K562 (cell line): ENCODE data around the gene TOMM5. TPM values are rescaled to one million over a fixed set of nuclear protein-coding genes. Genes with fewer than 3 reads are reported as not detected.

Experiments used
- ATAC-seq: fragments of 200-7000 bp; cut with Tn5 transposase; 3 replicates; pipeline ENCODE4 v1.9.1; 2020; ENCODE audit warnings: moderate library complexity
- BruUV-seq: library from RNA; stranded (reverse); fragments of 400-500 nt; replicated peaks from 2 replicates; lab custom pipeline; 2021; lab: Mats Ljungman, UMichigan
- CTCF ChIA-PET: fragments of 300-600 bp; formaldehyde crosslinking; extraction: SDS; loops from one replicate; lab custom pipeline; 2021; ENCODE audit warnings: low intra/inter-chr PET ratio; lab: Yijun Ruan, JAX
- POLR2A ChIA-PET: fragments of 300-600, 350-650 bp; sonication (Branson Sonifier 250); formaldehyde crosslinking; extraction: SDS; loops from one replicate; lab custom pipeline; 2021; ENCODE audit warnings: antibody characterized with exemption, inconsistent platforms; lab: Yijun Ruan, JAX
- DNase-seq, 4 experiments: peaks; one replicate each; pipeline versions ENCODE4 v3.0.0 to v3.0.0-alpha.2; 2011 to 2018; ENCODE audit warnings: low spot score in 3 of 4, mixed read lengths in 3 of 4; ENCODE audit errors: extremely low read depth in 1 of 4
- FAIRE-seq: peaks from 2 replicates; lab custom pipeline; 2011; peaks lifted over from hg19 to GRCh38; lab: Jason Lieb, UNC
- H2AFZ ChIP-seq: 2 replicates; pipeline ENCODE4 v1.6.0; 2011; ENCODE audit warnings: low read depth, low read length, control low read depth, inconsistent platforms
- H3K27ac ChIP-seq: fragments of 200-600 bp; 3 replicates; pipeline ENCODE4 v1.8.0; 2011; ENCODE audit warnings: low read depth, mild to moderate bottlenecking, control low read depth, inconsistent platforms, low read length, moderate library complexity, mixed read lengths; ENCODE audit errors: extremely low read depth
- H3K27me3 ChIP-seq, 2 experiments: fragments of 300-600 bp in 1 of 2; 2 replicates in 1 of 2; 3 replicates in 1 of 2; pipeline versions ENCODE4 v1.6.0 to v1.8.0; 2011; ENCODE audit warnings: inconsistent platforms in 2 of 2, low read length in 2 of 2, mild to moderate bottlenecking in 1 of 2, mixed read lengths in 1 of 2, moderate library complexity in 1 of 2; ENCODE audit not compliant: control insufficient read depth in 2 of 2, insufficient read depth in 2 of 2
- H3K36me3 ChIP-seq: fragments of 300-600 bp; 3 replicates; pipeline ENCODE4 v1.8.0; 2011; ENCODE audit warnings: mild to moderate bottlenecking, low read length, inconsistent platforms; ENCODE audit not compliant: control insufficient read depth, insufficient read depth
- H3K4me1 ChIP-seq, 2 experiments: fragments of 200-600 bp in 1 of 2; replicated peaks in 1 of 2; 2 replicates in 1 of 2; 3 replicates in 1 of 2; pipeline versions ENCODE4 v1.5.1 to v1.8.0; 2011; ENCODE audit warnings: inconsistent platforms in 2 of 2, low read length in 2 of 2, mild to moderate bottlenecking in 1 of 2, mixed read lengths in 1 of 2, moderate library complexity in 1 of 2; ENCODE audit not compliant: control insufficient read depth in 2 of 2, insufficient read depth in 2 of 2
- H3K4me2 ChIP-seq: 2 replicates; pipeline ENCODE4 v1.6.1; 2011; ENCODE audit warnings: low read length, control low read depth, inconsistent platforms, mixed read lengths; ENCODE audit not compliant: insufficient read depth
- H3K4me3 ChIP-seq: fragments of 200-600 bp; sonication (generic), shearing (Covaris generic); 2 replicates; pipeline ENCODE4 v1.5.1; 2016; ENCODE audit warnings: control low read depth, inconsistent platforms
- H3K79me2 ChIP-seq: fragments of 200-600 bp; 3 replicates; pipeline ENCODE4 v1.8.0; 2011; ENCODE audit warnings: low read length, inconsistent platforms; ENCODE audit not compliant: control insufficient read depth, insufficient read depth
- H3K9ac ChIP-seq, 2 experiments: 2 replicates each; pipeline versions ENCODE4 v1.6.0 to v1.6.1; 2011; ENCODE audit warnings: low read depth in 2 of 2, low read length in 2 of 2, control low read depth in 1 of 2, inconsistent platforms in 1 of 2, mild to moderate bottlenecking in 1 of 2, mixed read lengths in 1 of 2; ENCODE audit not compliant: insufficient read depth in 1 of 2
- H3K9me1 ChIP-seq: one replicate; pipeline ENCODE4 v1.6.0; 2011; ENCODE audit warnings: inconsistent platforms, mild to moderate bottlenecking, low read length, moderate library complexity; ENCODE audit not compliant: control insufficient read depth, insufficient read depth
- H3K9me3 ChIP-seq: replicated peaks from 2 replicates; pipeline ENCODE4 v1.5.1; 2011; ENCODE audit warnings: low read depth, low read length, inconsistent platforms; ENCODE audit not compliant: control insufficient read depth, insufficient read depth
- H4K20me1 ChIP-seq: replicated peaks from 2 replicates; pipeline ENCODE4 v1.6.1; 2011; ENCODE audit warnings: low read length, inconsistent platforms, mixed read lengths; ENCODE audit not compliant: control insufficient read depth, insufficient read depth
- ARNT ChIP-seq, 2 experiments: fragments of 450-650 bp; IDR thresholded peaks; 2 replicates each; pipeline ENCODE4 v1.6.1; 2016; ENCODE audit warnings: mild to moderate bottlenecking in 1 of 2
- CEBPG ChIP-seq, 3 experiments: fragments of 200-800 bp in 1 of 3; sonication (Bioruptor generic) in 1 of 3; sonication (generic) in 1 of 3; formaldehyde crosslinking in 1 of 3; IDR thresholded peaks in 2 of 3; conservative IDR thresholded peaks in 1 of 3; 2 replicates each; pipeline versions ENCODE4 v1.6.1 to v1.8.0; 2016 to 2022; ENCODE audit warnings: missing compliant biosample characterization in 2 of 3, missing genetic modification characterization in 2 of 3, mild to moderate bottlenecking in 1 of 3, missing genetic modification reagents in 1 of 3
- DIDO1 ChIP-seq: fragments of 450-650 bp; IDR thresholded peaks from 2 replicates; pipeline ENCODE4 v1.6.1; 2016; ENCODE audit warnings: low read depth, missing biosample characterization, missing genetic modification characterization
- HEY1 ChIP-seq: fragments of 250-450 bp; sonication (Bioruptor Pico); IDR thresholded peaks from 2 replicates; pipeline ENCODE4 v1.5.0; 2020; ENCODE audit warnings: mild to moderate bottlenecking, moderate library complexity, borderline replicate concordance
- JUNB ChIP-seq: fragments of 450-650 bp; formaldehyde crosslinking; conservative IDR thresholded peaks from 2 replicates; pipeline ENCODE4 v1.4.0; 2020; ENCODE audit warnings: mild to moderate bottlenecking
- KLF1 ChIP-seq: fragments of 450-650 bp; IDR thresholded peaks from 2 replicates; pipeline ENCODE4 v1.6.1; 2016; ENCODE audit warnings: missing genetic modification characterization, missing compliant biosample characterization
- MITF ChIP-seq: IDR thresholded peaks from 2 replicates; pipeline ENCODE4 v1.6.1; 2014; ENCODE audit warnings: antibody characterized with exemption
- POU5F1 ChIP-seq: fragments of 150-350 bp; IDR thresholded peaks from 2 replicates; pipeline ENCODE4 v1.6.1; 2014; ENCODE audit warnings: borderline replicate concordance, low read length, low read depth, mild to moderate bottlenecking; ENCODE audit not compliant: partially characterized antibody
- PRDM10 ChIP-seq: fragments of 450-650 bp; IDR thresholded peaks from 2 replicates; pipeline ENCODE4 v1.6.1; 2018; ENCODE audit not compliant: partially characterized antibody
- SRF ChIP-seq, 2 experiments: fragments of 250-450, 450-650 bp in 1 of 2; sonication (Bioruptor Pico) in 1 of 2; sonication (generic) in 1 of 2; formaldehyde crosslinking; IDR thresholded peaks; 2 replicates each; pipeline versions ENCODE4 v1.5.0 to v1.5.1; 2020 to 2022; ENCODE audit warnings: mild to moderate bottlenecking in 1 of 2, missing genetic modification reagents in 1 of 2
- ZBTB11 ChIP-seq, 3 experiments: fragments of 200-800 bp in 1 of 3; fragments of 250-450 bp in 1 of 3; fragments of 450-650 bp in 1 of 3; sonication (Bioruptor Pico) in 1 of 3; sonication (Bioruptor generic) in 1 of 3; formaldehyde crosslinking in 1 of 3; IDR thresholded peaks; 2 replicates each; pipeline versions ENCODE4 v1.6.1 to v1.8.0; 2016 to 2022; ENCODE audit warnings: mild to moderate bottlenecking in 2 of 3, missing genetic modification characterization in 2 of 3, missing compliant biosample characterization in 1 of 3, moderate library complexity in 1 of 3
- ZKSCAN8 ChIP-seq: fragments of 200-800 bp; sonication (Bioruptor generic); IDR thresholded peaks from 2 replicates; pipeline ENCODE4 v1.6.1; 2016; ENCODE audit warnings: missing genetic modification characterization, missing compliant biosample characterization
- ZNF830 ChIP-seq: fragments of 250-450 bp; sonication (Bioruptor Pico); IDR thresholded peaks from 2 replicates; pipeline ENCODE4 v1.5.0; 2021; ENCODE audit warnings: mild to moderate bottlenecking
- WGBS: fragments of 100-300 bp; shearing (Covaris generic); methylation state at CpG from one replicate; pipeline ENCODE4 v1.1.6; 2016; ENCODE audit warnings: low coverage, mixed read lengths; ENCODE audit not compliant: insufficient coverage; ENCODE audit errors: missing lambda C conversion rate; 5-methylcytosine and 5-hydroxymethylcytosine counted together
- in situ Hi-C: fragments of 300-500 bp; cut with MboI; formaldehyde crosslinking; loops from 4 replicates; pipeline ENCODE4 v1.15.0; 2018; ENCODE audit warnings: inconsistent platforms, mixed read lengths
- intact Hi-C: fragments of 100-400 bp; cut with micrococcal nuclease; formaldehyde crosslinking; loops from 2 replicates; pipeline ENCODE4 v1.14.2; 2022
- polyA plus RNA-seq, 8 experiments: library from polyadenylated mRNA; depleted of rRNA in 4 of 8; stranded (reverse) in 5 of 8; unstranded in 3 of 8; fragments of >200 nt; fragmentation: Nextera tagmentation in 2 of 8; fragmentation: Illumina TruSeq in 1 of 8; extraction: Ambion mirVana in 2 of 8; extraction: Trizol in 1 of 8; gene quantifications; 2 replicates each; pipeline versions ENCODE4 v1.2.1 to v1.2.3, GENCODE V29; 2011 to 2014; ENCODE audit warnings: inconsistent platforms in 1 of 8, missing spikeins in 1 of 8
- total RNA-seq, 7 experiments: library from RNA; depleted of rRNA in 6 of 7; stranded (reverse); fragments of >200 nt in 6 of 7; fragmentation: Illumina TruSeq in 2 of 7; extraction: Trizol in 2 of 7; gene quantifications; 2 replicates each; pipeline versions ENCODE4 v1.2.1 to v1.2.3, GENCODE V29; 2011 to 2021; ENCODE audit warnings: low replicate concordance in 1 of 7

TOMM5 gene
- total and polyA plus RNA-seq, 9 of the 15 experiments (the other 6 are each of a cell fraction or from before 2014, with no cell fraction given) = 262 to 1,742 (median 496) TPM

- H3K9me3 ChIP-seq = no peaks in the 10 kb centered on the region
- ATAC-seq (no peak), DNase-seq (no peak), FAIRE-seq (no peak)
- no peaks in the 10 kb centered on the region for H3K9me1 ChIP-seq
- ChIA-PET CTCF (no interaction called here), POLR2A (interaction anchor here (0.6 kb wide), 1 partner anchor 746 kb away, joined by 3 read pairs; no protein-coding TSS in a partner anchor)
- 42% methylated on average over 2 of the region's 2 CpGs for WGBS
- H3K4me3 ChIP-seq = no peak overlapping the region
- H3K36me3 ChIP-seq = no peaks in the 10 kb centered on the region
- H3K27me3 ChIP-seq = no peaks in the 10 kb centered on the region
- no peak overlapping the region for H3K27ac ChIP-seq
- H4K20me1 ChIP-seq = peaks cover 3% of the 10 kb centered on the region; the same call in 1 of the 2 replicates
- H3K4me2 ChIP-seq = no peak overlapping the region
- no TSS peak for BruUV-seq
- intact Hi-C loops = no loop called here
- H2AFZ ChIP-seq = no peak overlapping the region
- in situ Hi-C loops = no loop called here
- H3K9ac ChIP-seq = no peak overlapping the region
- no peaks in the 10 kb centered on the region for H3K79me2 ChIP-seq
- no peaks in the 10 kb centered on the region for H3K4me1 ChIP-seq
- TF ChIP-seq DIDO1 (tag) (no peak), SRF (CRISPR knock-in tag; IDR thresholded peaks at IDR 0.05) (no peak), ZBTB11 (CRISPR knock-in tag; IDR thresholded peaks at IDR 0.05) (no peak), ZNF830 (CRISPR knock-in tag) (no peak), POU5F1 (no peak), HEY1 (no peak), ARNT (IDR thresholded peaks at IDR 0.05) (no peak), KLF1 (tag) (no peak), CEBPG (CRISPR knock-in tag; IDR thresholded peaks at IDR 0.05) (no peak), CEBPG (tag; conservative IDR thresholded peaks at IDR 0.05 in 1 of 2, IDR thresholded peaks at IDR 0.05 in 1 of 2) (no peak), PRDM10 (no peak), MITF (no peak), ZKSCAN8 (no peak), JUNB (CRISPR knock-in tag) (no peak)
Measured at GRCh38 chr9:37551888-37552287, 40.5 kb downstream of the TOMM5 start.
